HCT116 (cell line): Measurements from ENCODE around the gene B4GALNT4.

Experiments
- POLR2AphosphoS5 ChIP-seq: IDR thresholded peaks from 2 replicates; pipeline ENCODE4 v1.6.1; 2011; ENCODE audit warnings: mild to moderate bottlenecking, low read depth, low read length, moderate library complexity
- YY1 ChIP-seq: IDR thresholded peaks from 2 replicates; pipeline ENCODE4 v1.6.1; 2011; ENCODE audit warnings: low read length, low read depth, moderate library complexity, mild to moderate bottlenecking; ENCODE audit not compliant: insufficient replicate concordance; ENCODE audit errors: extremely low read depth
- TF ChIP-seq, protein P1 (sequence below): IDR thresholded peaks from 2 replicates; pipeline ENCODE4 v1.6.1; 2012; ENCODE audit warnings: low read depth

DNA sequence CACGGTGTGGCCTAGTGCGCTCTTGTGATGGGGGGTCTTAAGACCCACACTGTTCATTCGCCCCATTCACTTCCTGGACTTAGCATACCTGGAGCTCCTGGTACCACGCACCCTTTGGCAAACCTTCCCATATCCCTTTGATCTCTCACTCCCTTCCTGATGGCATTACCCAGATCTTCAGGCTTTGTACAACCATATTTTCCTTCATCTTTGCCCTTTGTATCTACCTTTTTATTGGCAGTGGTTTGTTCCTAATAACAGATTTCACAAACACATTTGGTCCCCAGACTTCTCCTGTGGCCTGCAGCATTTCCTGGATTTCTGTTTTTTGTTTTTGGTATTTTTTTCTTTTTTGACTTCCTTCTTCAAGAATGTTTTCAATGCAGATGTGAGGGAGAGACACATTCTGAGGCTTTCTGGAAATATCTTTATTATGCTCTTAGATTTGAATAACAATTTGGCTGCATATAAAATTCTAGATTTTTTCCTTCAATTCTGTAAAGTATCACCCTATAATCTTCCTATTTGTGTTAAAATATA lies 32.6 kb upstream of the B4GALNT4 start:
- TF ChIP-seq, protein P1, sequence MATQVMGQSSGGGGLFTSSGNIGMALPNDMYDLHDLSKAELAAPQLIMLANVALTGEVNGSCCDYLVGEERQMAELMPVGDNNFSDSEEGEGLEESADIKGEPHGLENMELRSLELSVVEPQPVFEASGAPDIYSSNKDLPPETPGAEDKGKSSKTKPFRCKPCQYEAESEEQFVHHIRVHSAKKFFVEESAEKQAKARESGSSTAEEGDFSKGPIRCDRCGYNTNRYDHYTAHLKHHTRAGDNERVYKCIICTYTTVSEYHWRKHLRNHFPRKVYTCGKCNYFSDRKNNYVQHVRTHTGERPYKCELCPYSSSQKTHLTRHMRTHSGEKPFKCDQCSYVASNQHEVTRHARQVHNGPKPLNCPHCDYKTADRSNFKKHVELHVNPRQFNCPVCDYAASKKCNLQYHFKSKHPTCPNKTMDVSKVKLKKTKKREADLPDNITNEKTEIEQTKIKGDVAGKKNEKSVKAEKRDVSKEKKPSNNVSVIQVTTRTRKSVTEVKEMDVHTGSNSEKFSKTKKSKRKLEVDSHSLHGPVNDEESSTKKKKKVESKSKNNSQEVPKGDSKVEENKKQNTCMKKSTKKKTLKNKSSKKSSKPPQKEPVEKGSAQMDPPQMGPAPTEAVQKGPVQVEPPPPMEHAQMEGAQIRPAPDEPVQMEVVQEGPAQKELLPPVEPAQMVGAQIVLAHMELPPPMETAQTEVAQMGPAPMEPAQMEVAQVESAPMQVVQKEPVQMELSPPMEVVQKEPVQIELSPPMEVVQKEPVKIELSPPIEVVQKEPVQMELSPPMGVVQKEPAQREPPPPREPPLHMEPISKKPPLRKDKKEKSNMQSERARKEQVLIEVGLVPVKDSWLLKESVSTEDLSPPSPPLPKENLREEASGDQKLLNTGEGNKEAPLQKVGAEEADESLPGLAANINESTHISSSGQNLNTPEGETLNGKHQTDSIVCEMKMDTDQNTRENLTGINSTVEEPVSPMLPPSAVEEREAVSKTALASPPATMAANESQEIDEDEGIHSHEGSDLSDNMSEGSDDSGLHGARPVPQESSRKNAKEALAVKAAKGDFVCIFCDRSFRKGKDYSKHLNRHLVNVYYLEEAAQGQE, result no peak
- TF ChIP-seq POLR2AphosphoS5 (no peak), YY1 (no peak)
